ENCODE measurements around the gene MOCOS. TPM values are rescaled to one million over a fixed set of nuclear protein-coding genes. Genes with fewer than 3 reads are reported as not detected.

The MOCOS gene
- total RNA-seq, 1 donor from 2014 or later: 15.3 TPM

DNA sequence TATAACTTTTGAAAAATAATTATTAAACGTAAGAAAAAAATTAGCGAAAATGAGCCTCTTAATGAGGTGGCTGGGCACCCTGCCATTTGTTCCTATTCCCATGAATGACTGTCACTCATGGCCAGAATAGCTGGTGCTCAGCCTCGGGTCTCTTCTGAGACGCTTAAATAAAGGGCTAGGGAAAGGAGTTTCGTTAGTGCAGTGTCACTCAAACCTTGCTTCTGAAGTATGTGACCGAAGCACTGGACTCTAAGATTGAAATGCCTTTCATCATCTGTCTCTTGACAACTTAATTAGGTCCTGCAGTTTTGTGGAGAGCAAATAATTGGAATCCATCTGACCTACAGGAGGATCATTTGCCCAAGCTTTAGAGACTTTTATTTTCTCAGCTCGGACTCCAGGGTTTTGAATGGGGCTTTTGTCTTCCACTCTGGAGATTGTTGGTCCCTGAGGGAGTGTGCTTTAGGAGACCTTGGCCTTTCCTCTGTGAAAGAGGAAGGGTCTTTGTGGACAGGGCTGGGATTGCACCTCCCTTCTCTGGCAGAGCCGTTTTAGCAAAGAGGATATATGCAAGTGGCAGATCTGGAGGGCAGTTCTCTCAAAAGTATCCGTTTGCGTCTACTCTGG lies 67.9 kb downstream of the MOCOS start:
- DNase-seq (ENCODE audit: low read depth): no peak
- no peak overlapping the region for H3K4me3 ChIP-seq (ENCODE audit: low read depth, low read length)
- H3K36me3 ChIP-seq (ENCODE audit: control insufficient read depth, insufficient read depth, low read length): peaks cover 2% of the 10 kb centered on the region
- TF ChIP-seq, protein P1, sequence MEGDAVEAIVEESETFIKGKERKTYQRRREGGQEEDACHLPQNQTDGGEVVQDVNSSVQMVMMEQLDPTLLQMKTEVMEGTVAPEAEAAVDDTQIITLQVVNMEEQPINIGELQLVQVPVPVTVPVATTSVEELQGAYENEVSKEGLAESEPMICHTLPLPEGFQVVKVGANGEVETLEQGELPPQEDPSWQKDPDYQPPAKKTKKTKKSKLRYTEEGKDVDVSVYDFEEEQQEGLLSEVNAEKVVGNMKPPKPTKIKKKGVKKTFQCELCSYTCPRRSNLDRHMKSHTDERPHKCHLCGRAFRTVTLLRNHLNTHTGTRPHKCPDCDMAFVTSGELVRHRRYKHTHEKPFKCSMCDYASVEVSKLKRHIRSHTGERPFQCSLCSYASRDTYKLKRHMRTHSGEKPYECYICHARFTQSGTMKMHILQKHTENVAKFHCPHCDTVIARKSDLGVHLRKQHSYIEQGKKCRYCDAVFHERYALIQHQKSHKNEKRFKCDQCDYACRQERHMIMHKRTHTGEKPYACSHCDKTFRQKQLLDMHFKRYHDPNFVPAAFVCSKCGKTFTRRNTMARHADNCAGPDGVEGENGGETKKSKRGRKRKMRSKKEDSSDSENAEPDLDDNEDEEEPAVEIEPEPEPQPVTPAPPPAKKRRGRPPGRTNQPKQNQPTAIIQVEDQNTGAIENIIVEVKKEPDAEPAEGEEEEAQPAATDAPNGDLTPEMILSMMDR (IDR thresholded peaks at IDR 0.05; ENCODE audit: insufficient read depth, low read length, poor library complexity, severe bottlenecking): no peak
- H3K27me3 ChIP-seq (ENCODE audit: control insufficient read depth, insufficient read depth, low read length): no peaks in the 10 kb centered on the region

DNA sequence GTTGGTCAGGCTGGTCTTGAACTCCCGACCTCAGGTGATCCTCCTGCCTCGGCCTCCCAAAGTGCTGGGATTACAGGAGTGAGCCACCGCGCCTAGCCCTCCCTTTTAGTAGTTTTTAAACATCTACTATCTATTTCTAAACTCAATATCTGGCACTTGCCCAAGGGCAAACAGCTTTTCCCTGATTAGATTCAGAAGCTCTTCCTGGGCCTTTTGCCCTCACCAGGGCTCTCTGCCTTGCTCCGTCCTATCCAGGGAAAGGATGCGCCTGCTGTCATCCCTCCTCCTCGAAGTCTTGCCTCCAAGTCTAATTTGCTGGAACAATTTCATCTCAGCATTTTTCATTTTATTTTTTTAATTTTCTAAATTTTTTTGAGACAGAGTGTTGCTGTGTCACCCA lies 68.8 kb downstream of the MOCOS start:
- peaks cover 2% of the 10 kb centered on the region for H3K36me3 ChIP-seq (ENCODE audit: control insufficient read depth, insufficient read depth, low read length)
- no peak for DNase-seq (ENCODE audit: low read depth)
- no peaks in the 10 kb centered on the region for H3K27me3 ChIP-seq (ENCODE audit: control insufficient read depth, insufficient read depth, low read length)
- H3K4me3 ChIP-seq (ENCODE audit: low read depth, low read length): no peak overlapping the region
- TF ChIP-seq, protein P1 (IDR thresholded peaks at IDR 0.05; ENCODE audit: insufficient read depth, low read length, poor library complexity, severe bottlenecking): no peak

DNA sequence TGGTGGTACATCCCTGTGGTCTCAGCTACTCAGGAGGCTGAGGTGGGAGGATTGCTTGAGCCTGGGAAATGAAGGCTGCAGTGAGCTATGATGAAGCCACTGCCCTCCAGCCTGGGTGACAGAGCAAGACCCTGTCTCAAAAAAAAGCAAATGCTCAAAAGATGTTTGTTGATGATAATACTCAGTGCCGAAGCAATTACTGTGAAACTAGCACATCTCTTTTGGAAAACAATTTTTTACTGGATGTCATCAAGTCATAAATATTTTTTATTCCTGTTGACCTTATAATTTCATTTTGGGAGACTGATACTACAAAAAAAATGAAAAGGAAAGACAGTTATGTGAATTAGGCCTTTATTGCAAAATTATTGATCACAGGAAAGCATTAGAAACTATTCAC lies 75.7 kb downstream of the MOCOS start:
- TF ChIP-seq, protein P1 (IDR thresholded peaks at IDR 0.05; ENCODE audit: insufficient read depth, low read length, poor library complexity, severe bottlenecking): no peak
- H3K4me3 ChIP-seq (ENCODE audit: low read depth, low read length): no peak overlapping the region
- no peaks in the 10 kb centered on the region for H3K27me3 ChIP-seq (ENCODE audit: control insufficient read depth, insufficient read depth, low read length)
- DNase-seq (ENCODE audit: low read depth): no peak
- no peaks in the 10 kb centered on the region for H3K36me3 ChIP-seq (ENCODE audit: control insufficient read depth, insufficient read depth, low read length)

DNA sequence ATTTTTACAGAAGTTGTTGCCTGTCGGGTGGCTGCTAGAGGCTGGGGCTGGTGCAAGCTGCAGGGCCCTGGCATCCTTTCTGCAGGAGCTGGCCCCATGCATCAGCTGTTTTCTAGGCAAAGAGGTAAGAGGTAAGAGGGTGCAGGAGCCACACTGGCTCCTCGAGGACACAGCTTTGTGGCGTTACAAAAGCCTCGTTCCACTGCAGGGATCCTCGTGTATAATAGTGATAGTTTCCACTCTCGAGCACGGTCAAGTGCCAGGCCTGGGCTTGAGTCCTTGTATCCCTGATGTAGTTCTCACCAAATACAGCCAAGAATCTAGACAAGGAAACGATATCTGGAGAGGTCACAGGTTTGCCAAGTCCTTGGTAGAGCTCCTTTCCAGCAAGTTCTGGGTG lies 77.0 kb downstream of the MOCOS start:
- Histone ChIP-seq H3K27me3 (ENCODE audit: control insufficient read depth, insufficient read depth, low read length) (no peaks in the 10 kb centered on the region), H3K4me3 (ENCODE audit: low read depth, low read length) (no peak overlapping the region), H3K36me3 (ENCODE audit: control insufficient read depth, insufficient read depth, low read length) (no peaks in the 10 kb centered on the region)
- no peak for DNase-seq (ENCODE audit: low read depth)
- TF ChIP-seq, protein P1 (IDR thresholded peaks at IDR 0.05; ENCODE audit: insufficient read depth, low read length, poor library complexity, severe bottlenecking): no peak

DNA sequence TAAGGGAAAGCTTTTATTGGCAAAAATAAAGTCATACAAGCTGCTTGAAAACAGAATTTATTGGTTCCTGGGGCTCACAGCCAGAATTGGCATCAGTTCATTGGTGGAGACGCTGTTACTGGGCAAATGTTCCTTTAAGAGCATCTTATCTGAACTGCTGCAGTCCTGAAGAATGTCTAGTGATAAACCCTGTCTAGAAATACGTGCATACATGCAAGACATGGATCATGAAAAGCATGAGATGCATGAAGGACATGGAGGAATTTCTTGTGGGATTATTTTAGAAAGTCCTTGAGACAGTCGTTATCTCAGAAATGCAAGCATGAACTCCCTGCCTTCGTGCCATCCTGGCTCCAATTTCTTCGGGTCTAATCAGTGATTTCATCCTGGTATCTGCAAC lies 77.7 kb downstream of the MOCOS start:
- TF ChIP-seq, protein P1 (IDR thresholded peaks at IDR 0.05; ENCODE audit: insufficient read depth, low read length, poor library complexity, severe bottlenecking): no peak
- H3K4me3 ChIP-seq (ENCODE audit: low read depth, low read length): no peak overlapping the region
- H3K36me3 ChIP-seq (ENCODE audit: control insufficient read depth, insufficient read depth, low read length): no peaks in the 10 kb centered on the region
- no peaks in the 10 kb centered on the region for H3K27me3 ChIP-seq (ENCODE audit: control insufficient read depth, insufficient read depth, low read length)
- DNase-seq (ENCODE audit: low read depth): no peak

DNA sequence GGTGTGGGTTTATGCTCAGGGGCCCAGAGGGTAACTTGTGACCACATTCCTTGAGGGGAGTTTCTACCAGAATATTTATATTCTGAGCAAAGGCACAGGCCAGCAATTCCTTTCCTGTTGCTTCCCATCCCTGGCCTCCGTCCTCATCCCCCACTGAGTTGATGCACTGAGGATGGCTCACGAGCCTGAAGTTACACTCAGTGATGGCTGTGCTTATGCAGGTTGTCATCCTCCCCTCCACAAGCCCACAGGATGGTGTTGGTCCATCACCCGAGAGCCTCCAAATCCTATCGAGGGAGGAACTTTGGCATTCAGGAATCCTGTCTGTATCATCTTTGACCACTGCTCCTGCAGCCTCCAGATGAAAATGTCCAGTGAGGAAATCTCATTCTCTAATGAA lies 81.9 kb downstream of the MOCOS start:
- TF ChIP-seq, protein P1 (IDR thresholded peaks at IDR 0.05; ENCODE audit: insufficient read depth, low read length, poor library complexity, severe bottlenecking): no peak
- Histone ChIP-seq H3K27me3 (ENCODE audit: control insufficient read depth, insufficient read depth, low read length) (no peaks in the 10 kb centered on the region), H3K36me3 (ENCODE audit: control insufficient read depth, insufficient read depth, low read length) (no peaks in the 10 kb centered on the region), H3K4me3 (ENCODE audit: low read depth, low read length) (no peak overlapping the region)
- DNase-seq (ENCODE audit: low read depth): no peak
